Epithelial cell of esophagus (primary cell): Measurements from ENCODE around the gene KLHL5.
"Not testable (repeated sequence)": the region's sequence is repeated elsewhere in the genome, so short reads cannot be mapped to it uniquely, and the experiment has no call there.

Experiments
- DNase-seq: peaks from one replicate; pipeline ENCODE4 v3.0.0; 2010; ENCODE audit warnings: low read depth
- H3K4me3 ChIP-seq: 2 replicates; pipeline ENCODE4 v1.5.1; 2011; ENCODE audit warnings: mild to moderate bottlenecking, low read length, control low read depth
- CTCF ChIP-seq: IDR thresholded peaks from 2 replicates; pipeline ENCODE4 v1.5.1; 2011; ENCODE audit warnings: low read depth, mild to moderate bottlenecking, low read length, control low read depth, inconsistent platforms; ENCODE audit not compliant: insufficient read depth; ENCODE audit errors: missing control alignments

KLHL5 gene

DNA sequence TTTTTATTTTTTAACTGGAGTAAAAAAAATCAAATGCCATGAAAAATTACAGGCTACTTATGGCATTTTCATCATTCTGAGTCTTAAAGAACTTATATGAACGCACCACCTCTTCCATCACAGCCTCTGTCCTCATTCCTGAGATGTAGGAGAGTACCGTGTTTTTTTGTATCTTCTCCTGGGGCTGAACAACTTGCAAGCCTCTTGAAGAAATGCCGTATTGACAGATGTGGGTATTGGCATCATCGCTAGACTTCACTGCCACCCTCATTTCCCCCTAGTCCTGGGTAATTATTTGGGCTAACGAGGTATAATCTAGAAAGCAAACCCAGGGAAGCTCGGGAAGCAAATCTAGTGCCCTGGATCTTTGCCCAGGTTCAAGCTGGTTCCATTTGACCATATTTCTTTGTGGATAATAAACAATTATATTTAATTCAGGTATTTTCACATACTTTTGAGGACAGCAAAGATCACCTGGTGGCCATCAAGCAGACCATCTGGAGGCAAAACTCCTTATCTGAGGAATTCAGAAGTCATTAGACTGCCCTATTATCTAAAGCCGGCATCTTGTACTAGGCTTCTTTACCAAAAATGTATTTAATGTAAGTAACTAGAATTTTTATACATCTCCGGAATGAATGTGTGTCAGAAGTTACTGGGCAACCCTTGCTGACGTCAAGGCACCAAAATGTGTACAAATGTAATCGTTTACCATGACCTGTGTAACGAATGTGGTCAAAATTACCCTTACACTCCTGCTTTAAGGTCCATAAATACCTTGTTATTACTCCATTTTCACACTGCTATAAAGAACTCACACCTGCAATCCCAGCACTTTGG is 64.4 kb downstream of the KLHL5 start:
- no peak for TF ChIP-seq CTCF
- no peak overlapping the region for H3K4me3 ChIP-seq
- DNase-seq = no peak

- no peak overlapping the region for H3K4me3 ChIP-seq
- no peak for DNase-seq
- TF ChIP-seq CTCF = no peak
Observed at GRCh38 chr4:39133623-39134022, 71.6 kb downstream of the KLHL5 start.

DNA sequence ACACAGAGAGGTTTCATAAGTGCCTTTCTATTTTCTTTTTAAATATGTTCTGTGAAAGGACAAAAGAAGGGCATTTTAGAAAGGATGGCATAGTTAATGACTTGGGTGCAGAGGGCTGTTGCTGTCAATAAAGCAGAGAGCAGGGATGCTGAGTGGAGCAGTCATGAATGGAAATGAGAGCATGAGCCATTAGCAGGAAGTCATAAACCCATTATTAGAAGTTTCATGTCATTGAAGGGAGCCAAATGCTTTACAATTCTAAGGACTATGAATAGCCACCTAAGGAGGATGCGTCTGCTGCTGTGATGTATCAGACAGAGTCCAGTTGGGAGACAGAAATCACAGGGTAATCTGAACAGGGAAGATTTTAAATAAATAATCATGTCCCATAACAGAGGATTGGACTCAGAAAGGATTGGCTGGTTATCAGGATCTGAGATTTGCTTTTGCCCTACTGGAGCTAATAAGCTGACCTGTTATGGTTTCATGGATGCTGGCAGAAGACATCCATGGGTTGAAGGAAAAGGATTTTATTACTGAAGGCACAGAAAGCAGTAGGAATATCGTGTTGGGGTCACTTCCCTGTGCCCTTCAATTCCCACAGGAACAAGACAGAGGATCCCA is 72.8 kb downstream of the KLHL5 start:
- no peak overlapping the region for H3K4me3 ChIP-seq
- no peak for DNase-seq
- no peak for TF ChIP-seq CTCF

DNA sequence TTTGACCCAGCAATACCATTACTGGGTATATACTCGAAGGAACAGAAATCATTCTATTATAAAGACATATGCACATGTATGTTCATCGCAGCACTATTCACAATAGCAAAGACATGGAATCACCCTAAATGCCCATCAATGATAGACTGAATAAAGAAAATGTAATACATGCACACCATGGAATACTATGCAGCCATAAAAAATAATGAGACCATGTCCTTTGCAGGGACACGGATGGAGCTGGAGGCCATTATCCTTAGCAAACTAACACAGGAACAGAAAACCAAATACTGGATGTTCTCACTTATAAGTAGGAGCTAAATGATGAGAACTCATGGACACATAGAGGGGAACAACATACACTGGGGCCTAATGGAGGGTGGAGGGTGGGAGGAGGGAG is 76.2 kb downstream of the KLHL5 start:
- H3K4me3 ChIP-seq, DNase-seq: not testable (repeated sequence)

DNA sequence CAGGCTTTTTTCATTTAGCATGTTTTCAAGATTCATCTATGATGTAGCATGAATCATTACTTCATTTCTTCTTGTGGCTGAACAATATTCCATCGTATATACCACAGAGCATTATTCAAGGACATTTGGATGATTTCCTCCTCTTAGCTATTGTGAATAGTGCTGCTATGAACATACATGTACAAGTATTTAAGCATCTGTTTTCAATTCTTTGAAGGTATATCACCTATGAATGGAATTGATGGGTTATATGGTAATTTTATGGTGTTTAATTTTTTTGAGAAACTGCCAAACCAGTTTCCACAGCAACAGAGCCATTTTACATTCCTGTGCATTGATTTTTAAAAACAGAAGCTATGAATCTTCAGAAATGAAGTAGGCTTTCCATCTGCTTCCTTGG is 84.2 kb downstream of the KLHL5 start:
- no peak overlapping the region for H3K4me3 ChIP-seq
- no peak for DNase-seq
- TF ChIP-seq CTCF = no peak

DNA sequence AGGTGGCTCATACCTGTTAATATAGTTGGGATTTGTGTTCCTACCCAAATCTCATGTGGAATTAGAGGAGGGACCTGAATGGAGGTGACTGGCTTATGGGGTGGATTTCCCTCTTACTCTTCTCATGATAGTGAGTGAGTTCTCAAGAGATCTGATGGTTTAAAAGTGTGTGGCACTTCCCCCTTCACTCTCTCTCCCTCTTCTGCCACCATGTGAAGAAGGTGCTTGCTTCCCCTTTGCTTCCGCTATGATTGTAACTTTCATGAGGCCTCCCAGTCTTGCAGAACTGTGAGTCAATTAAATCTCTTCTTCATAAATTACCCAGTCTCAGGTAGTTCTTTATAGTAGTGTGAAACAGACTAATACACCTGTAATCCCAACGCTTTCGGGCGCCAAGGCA is 92.0 kb downstream of the KLHL5 start:
- H3K4me3 ChIP-seq = no peak overlapping the region
- DNase-seq = no peak
- no peak for TF ChIP-seq CTCF

DNA sequence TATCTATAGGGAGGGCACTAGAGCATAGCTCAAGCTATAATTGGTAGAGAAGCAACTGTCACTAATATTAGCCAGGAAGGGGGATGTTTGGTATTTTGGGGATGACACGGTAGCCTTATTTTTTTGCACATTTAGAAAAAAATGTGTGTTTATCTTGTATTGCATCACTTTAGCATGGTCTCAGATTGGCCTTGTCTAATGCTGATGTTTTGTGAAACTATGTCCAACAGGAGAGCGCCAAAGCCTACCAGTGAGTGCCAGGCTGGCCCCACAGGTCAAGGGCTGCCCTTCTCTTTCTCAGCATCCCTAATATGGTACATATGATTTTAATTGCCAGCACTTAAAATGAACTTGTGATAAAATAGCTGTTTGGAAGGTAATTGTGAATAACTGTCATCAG is 95.5 kb downstream of the KLHL5 start:
- DNase-seq = no peak
- TF ChIP-seq CTCF = no peak
- H3K4me3 ChIP-seq = no peak overlapping the region
